ENCODE results near the gene CLMP. TPM values are rescaled to one million over a fixed set of nuclear protein-coding genes. Genes with fewer than 3 reads are reported as not detected.
"Not testable (repeated sequence)": the region's sequence is repeated elsewhere in the genome, so short reads cannot be mapped to it uniquely, and the experiment has no call there.

Gene CLMP
- total RNA-seq, 2 donors from 2014 or later = 48.3 to 126 TPM

DNA sequence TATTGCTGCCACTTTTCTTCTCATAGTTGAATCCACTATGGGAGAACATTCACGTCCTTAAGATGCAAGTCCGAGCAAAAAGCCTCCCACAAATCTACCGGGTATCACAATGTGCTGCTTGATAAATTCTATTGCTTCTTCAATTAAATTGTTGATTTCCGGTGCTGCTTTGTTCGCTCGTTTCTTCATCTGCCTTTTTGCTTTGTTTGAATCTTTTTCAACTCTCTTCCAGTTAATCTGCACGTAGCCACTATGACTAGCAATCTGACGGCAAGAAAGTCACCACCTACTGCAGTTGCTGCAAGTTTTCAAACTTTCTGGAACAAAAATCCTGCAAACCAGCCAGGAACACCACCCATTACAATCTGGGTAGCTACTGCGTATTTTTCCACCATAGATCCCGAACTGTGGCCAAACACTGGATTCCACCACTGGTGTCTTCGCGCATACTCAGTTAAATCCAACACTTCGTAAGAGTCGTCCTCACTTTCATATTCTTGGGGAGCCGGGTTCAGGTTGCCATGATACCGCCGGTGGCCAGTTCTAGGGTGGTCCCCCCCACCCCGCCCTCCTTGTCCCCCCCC is 59.1 kb downstream of the CLMP start:
- DNase-seq (ENCODE audit: low spot score) (no peak), ATAC-seq (ENCODE audit: insufficient number of reproducible peaks, low FRiP score, low read depth) (no peak)
- H3K27ac ChIP-seq = peak overlapping the region; percentile 82 to 98
- H3K4me1 ChIP-seq (ENCODE audit: control insufficient read depth in 1 of 2, low read depth in 2 of 2) = peaks cover 27 to 67% of the 10 kb centered on the region in 2 donors
- H3K36me3 ChIP-seq = no peaks in the 10 kb centered on the region
- H3K27me3 ChIP-seq (replicated peaks; ENCODE audit: insufficient read depth) = no peaks in the 10 kb centered on the region
- H3K9me3 ChIP-seq = no peaks in the 10 kb centered on the region
- H3K4me3 ChIP-seq = peak overlapping the region; percentile 15
- TF ChIP-seq, protein P1, sequence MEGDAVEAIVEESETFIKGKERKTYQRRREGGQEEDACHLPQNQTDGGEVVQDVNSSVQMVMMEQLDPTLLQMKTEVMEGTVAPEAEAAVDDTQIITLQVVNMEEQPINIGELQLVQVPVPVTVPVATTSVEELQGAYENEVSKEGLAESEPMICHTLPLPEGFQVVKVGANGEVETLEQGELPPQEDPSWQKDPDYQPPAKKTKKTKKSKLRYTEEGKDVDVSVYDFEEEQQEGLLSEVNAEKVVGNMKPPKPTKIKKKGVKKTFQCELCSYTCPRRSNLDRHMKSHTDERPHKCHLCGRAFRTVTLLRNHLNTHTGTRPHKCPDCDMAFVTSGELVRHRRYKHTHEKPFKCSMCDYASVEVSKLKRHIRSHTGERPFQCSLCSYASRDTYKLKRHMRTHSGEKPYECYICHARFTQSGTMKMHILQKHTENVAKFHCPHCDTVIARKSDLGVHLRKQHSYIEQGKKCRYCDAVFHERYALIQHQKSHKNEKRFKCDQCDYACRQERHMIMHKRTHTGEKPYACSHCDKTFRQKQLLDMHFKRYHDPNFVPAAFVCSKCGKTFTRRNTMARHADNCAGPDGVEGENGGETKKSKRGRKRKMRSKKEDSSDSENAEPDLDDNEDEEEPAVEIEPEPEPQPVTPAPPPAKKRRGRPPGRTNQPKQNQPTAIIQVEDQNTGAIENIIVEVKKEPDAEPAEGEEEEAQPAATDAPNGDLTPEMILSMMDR (IDR thresholded peaks at IDR 0.05) = no peak

DNA sequence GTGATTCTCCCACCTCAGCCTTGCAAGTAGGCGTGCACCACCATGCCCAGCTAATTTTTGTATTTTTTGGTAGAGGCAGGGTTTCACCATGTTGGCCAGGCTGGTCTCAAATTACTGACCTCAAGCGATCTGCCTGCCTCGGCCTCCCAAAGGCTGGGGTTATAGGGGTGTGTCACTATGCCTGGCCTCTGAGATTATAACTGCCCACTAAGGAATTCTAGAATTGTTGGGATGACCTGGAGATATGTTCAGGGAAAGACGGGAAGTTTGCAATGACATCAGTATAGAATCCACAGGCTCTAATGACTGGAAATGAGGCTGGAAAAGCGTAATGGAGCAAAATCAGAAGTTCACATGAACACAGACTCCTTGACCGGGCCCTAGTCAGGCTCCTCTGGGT is 62.2 kb downstream of the CLMP start:
- H3K27ac ChIP-seq = peak overlapping the region; percentile 82 to 98
- no peaks in the 10 kb centered on the region for H3K9me3 ChIP-seq
- H3K4me1 ChIP-seq (ENCODE audit: control insufficient read depth in 1 of 2, low read depth in 2 of 2) = peaks cover 29 to 70% of the 10 kb centered on the region in 2 donors
- no peaks in the 10 kb centered on the region for H3K36me3 ChIP-seq
- no peak for DNase-seq (ENCODE audit: low spot score)
- TF ChIP-seq, protein P1 (IDR thresholded peaks at IDR 0.05) = no peak
- no peaks in the 10 kb centered on the region for H3K27me3 ChIP-seq (replicated peaks; ENCODE audit: insufficient read depth)
- H3K4me3 ChIP-seq = no peak overlapping the region
- no peak for ATAC-seq (ENCODE audit: insufficient number of reproducible peaks, low FRiP score, low read depth)

GRCh38 chr11:123132034-123132766 is 62.8 kb downstream of the CLMP start:
- Histone ChIP-seq H3K27ac (peak overlapping the region; percentile 82 to 98), H3K4me1 (ENCODE audit: control insufficient read depth in 1 of 2, low read depth in 2 of 2) (peaks cover 28 to 63% of the 10 kb centered on the region in 2 donors)
- H3K27me3 ChIP-seq (replicated peaks; ENCODE audit: insufficient read depth); H3K36me3 ChIP-seq; H3K4me3 ChIP-seq; H3K9me3 ChIP-seq: not testable (repeated sequence)
- ATAC-seq (ENCODE audit: insufficient number of reproducible peaks, low FRiP score, low read depth) (peak; percentile 74), DNase-seq (ENCODE audit: low spot score) (peak; percentile 25)

DNA sequence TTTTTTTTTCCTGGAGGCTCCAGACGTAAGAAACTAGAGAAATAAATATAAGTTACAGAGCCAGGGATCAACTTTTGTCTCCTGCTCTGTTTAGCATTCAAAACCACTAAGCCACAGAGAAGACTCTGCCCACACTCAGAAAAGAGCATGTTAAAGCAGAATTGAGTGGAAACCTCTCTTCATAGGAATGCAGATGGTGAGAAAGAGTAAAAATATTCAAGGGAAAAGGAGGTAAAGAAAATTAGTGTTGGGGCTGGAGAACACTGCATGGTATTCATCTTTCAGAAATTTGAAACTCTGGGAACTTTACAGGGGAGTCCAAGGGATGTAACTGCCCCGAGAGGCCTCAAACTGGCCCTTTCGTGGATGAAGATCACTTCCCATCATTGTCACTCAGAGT is 65.1 kb downstream of the CLMP start:
- Histone ChIP-seq H3K27ac (peak overlapping the region; percentile 82 to 98), H3K9me3 (no peaks in the 10 kb centered on the region), H3K27me3 (replicated peaks; ENCODE audit: insufficient read depth) (no peaks in the 10 kb centered on the region), H3K4me3 (no peak overlapping the region), H3K4me1 (ENCODE audit: control insufficient read depth in 1 of 2, low read depth in 2 of 2) (peaks cover 28 to 52% of the 10 kb centered on the region in 2 donors), H3K36me3 (no peaks in the 10 kb centered on the region)
- TF ChIP-seq, protein P1 (IDR thresholded peaks at IDR 0.05) = no peak
- no peak for ATAC-seq (ENCODE audit: insufficient number of reproducible peaks, low FRiP score, low read depth)
- no peak for DNase-seq (ENCODE audit: low spot score)

DNA sequence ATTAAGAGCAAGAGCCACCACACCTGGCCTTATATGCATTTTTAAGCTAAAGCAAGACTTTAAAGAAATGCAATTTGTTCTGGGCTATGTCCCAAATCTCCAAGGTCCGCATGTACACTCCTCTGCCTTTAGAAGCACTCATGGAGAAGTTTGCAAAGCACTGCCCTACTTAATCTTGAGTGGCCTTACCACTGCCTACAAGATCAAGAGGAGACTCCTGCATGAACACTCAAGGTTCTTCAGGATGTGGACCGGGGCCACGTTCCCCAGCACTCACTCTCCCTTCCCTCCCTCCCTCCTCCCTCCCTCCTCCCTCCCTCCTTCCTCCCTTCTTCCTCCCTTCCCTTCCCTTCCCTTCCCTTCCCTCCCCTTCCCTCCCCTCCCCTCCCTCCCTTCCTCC is 69.9 kb downstream of the CLMP start:
- Histone ChIP-seq H3K4me3 (no peak overlapping the region), H3K27ac (peak overlapping the region in 1 of 2 donors; percentile 42), H3K9me3 (no peaks in the 10 kb centered on the region), H3K4me1 (ENCODE audit: control insufficient read depth in 1 of 2, low read depth in 2 of 2) (peaks cover 22 to 36% of the 10 kb centered on the region in 2 donors), H3K36me3 (no peaks in the 10 kb centered on the region), H3K27me3 (replicated peaks; ENCODE audit: insufficient read depth) (no peaks in the 10 kb centered on the region)
- TF ChIP-seq, protein P1 (IDR thresholded peaks at IDR 0.05) = no peak
- DNase-seq (ENCODE audit: low spot score) = no peak
- ATAC-seq (ENCODE audit: insufficient number of reproducible peaks, low FRiP score, low read depth) = no peak

Data from thoracic aorta (tissue), 2 donors.